Stimulated activated naive CD8-positive, alpha-beta T cell treated with anti-CD3 and anti-CD28 coated beads, Interleukin-15, Interleukin-2, amounts not matched to agents 100 ng/mL and 50 ng/mL, for 24 hours (primary cell): ENCODE measurements around the gene ZNF280B.
"Not testable (repeated sequence)": the region's sequence is repeated elsewhere in the genome, so short reads cannot be mapped to it uniquely, and the experiment has no call there.

ENCODE experiments used
- H3K27ac Mint-ChIP-seq: one replicate; pipeline ENCODE4 v1.8.0; 2021; ENCODE audit warnings: mild to moderate bottlenecking, mixed read lengths
- H3K27me3 Mint-ChIP-seq: one replicate; pipeline ENCODE4 v1.8.0; 2021; ENCODE audit warnings: mixed read lengths
- H3K36me3 Mint-ChIP-seq: one replicate; pipeline ENCODE4 v1.8.0; 2021; ENCODE audit warnings: low read depth, mixed read lengths
- H3K4me1 Mint-ChIP-seq: one replicate; pipeline ENCODE4 v1.8.0; 2021; ENCODE audit warnings: low read depth, mixed read lengths
- H3K4me3 Mint-ChIP-seq: one replicate; pipeline ENCODE4 v1.8.0; 2021; ENCODE audit warnings: mild to moderate bottlenecking, mixed read lengths
- H3K9me3 Mint-ChIP-seq: one replicate; pipeline ENCODE4 v1.8.0; 2021; ENCODE audit warnings: mixed read lengths

The ZNF280B gene

GRCh38 chr22:22491589-22491988, 17.0 kb downstream of the ZNF280B start:
- not testable (repeated sequence) for H3K27me3 Mint-ChIP-seq, H3K4me3 Mint-ChIP-seq, H3K4me1 Mint-ChIP-seq

GRCh38 chr22:22488736-22489135, 19.8 kb downstream of the ZNF280B start:
- H3K9me3 Mint-ChIP-seq = no peaks in the 10 kb centered on the region

More at GRCh38 chr22:22491589-22491988, 17.0 kb downstream of the ZNF280B start:
- H3K9me3 Mint-ChIP-seq, H3K27ac Mint-ChIP-seq: not testable (repeated sequence)
- peaks cover 44% of the 10 kb centered on the region for H3K36me3 Mint-ChIP-seq

GRCh38 chr22:22487869-22488597, 20.5 kb downstream of the ZNF280B start:
- H3K4me1 Mint-ChIP-seq = no peaks in the 10 kb centered on the region
- H3K9me3 Mint-ChIP-seq = no peaks in the 10 kb centered on the region
- H3K27ac Mint-ChIP-seq = no peak overlapping the region
- H3K27me3 Mint-ChIP-seq = no peaks in the 10 kb centered on the region
- H3K4me3 Mint-ChIP-seq = no peak overlapping the region
- peaks cover 34% of the 10 kb centered on the region for H3K36me3 Mint-ChIP-seq

More at GRCh38 chr22:22488736-22489135, 19.8 kb downstream of the ZNF280B start:
- H3K27me3 Mint-ChIP-seq = no peaks in the 10 kb centered on the region
- H3K27ac Mint-ChIP-seq = no peak overlapping the region
- no peak overlapping the region for H3K4me3 Mint-ChIP-seq
- peaks cover 40% of the 10 kb centered on the region for H3K36me3 Mint-ChIP-seq
- no peaks in the 10 kb centered on the region for H3K4me1 Mint-ChIP-seq

GRCh38 chr22:22487059-22487458, 21.5 kb downstream of the ZNF280B start:
- no peak overlapping the region for H3K27ac Mint-ChIP-seq
- H3K4me3 Mint-ChIP-seq = no peak overlapping the region
- H3K27me3 Mint-ChIP-seq = no peaks in the 10 kb centered on the region
- no peaks in the 10 kb centered on the region for H3K9me3 Mint-ChIP-seq
- H3K4me1 Mint-ChIP-seq = no peaks in the 10 kb centered on the region
- peaks cover 34% of the 10 kb centered on the region for H3K36me3 Mint-ChIP-seq

- H3K4me3 Mint-ChIP-seq = no peak overlapping the region
- H3K36me3 Mint-ChIP-seq = peaks cover 34% of the 10 kb centered on the region
- no peaks in the 10 kb centered on the region for H3K27me3 Mint-ChIP-seq
- H3K27ac Mint-ChIP-seq = no peak overlapping the region
- H3K9me3 Mint-ChIP-seq = no peaks in the 10 kb centered on the region
- no peaks in the 10 kb centered on the region for H3K4me1 Mint-ChIP-seq
Measured at GRCh38 chr22:22486132-22486899, 22.2 kb downstream of the ZNF280B start.

- no peaks in the 10 kb centered on the region for H3K27me3 Mint-ChIP-seq
- H3K4me3 Mint-ChIP-seq = no peak overlapping the region
- H3K4me1 Mint-ChIP-seq = no peaks in the 10 kb centered on the region
- no peaks in the 10 kb centered on the region for H3K9me3 Mint-ChIP-seq
- H3K27ac Mint-ChIP-seq = no peak overlapping the region
- peaks cover 29% of the 10 kb centered on the region for H3K36me3 Mint-ChIP-seq
Measured at GRCh38 chr22:22485524-22485923, 23.0 kb downstream of the ZNF280B start.

- Mint-ChIP-seq H3K27ac (no peak overlapping the region), H3K9me3 (no peaks in the 10 kb centered on the region), H3K27me3 (no peaks in the 10 kb centered on the region), H3K4me1 (no peaks in the 10 kb centered on the region), H3K4me3 (no peak overlapping the region), H3K36me3 (peaks cover 24% of the 10 kb centered on the region)
Measured at GRCh38 chr22:22484023-22484422, 24.5 kb downstream of the ZNF280B start.

- peaks cover 6% of the 10 kb centered on the region for H3K36me3 Mint-ChIP-seq
Measured at GRCh38 chr22:22480940-22481339, 27.6 kb downstream of the ZNF280B start.

GRCh38 chr22:22479999-22480532, 28.5 kb downstream of the ZNF280B start:
- H3K9me3 Mint-ChIP-seq = no peaks in the 10 kb centered on the region
- no peaks in the 10 kb centered on the region for H3K27me3 Mint-ChIP-seq
- H3K4me3 Mint-ChIP-seq = no peak overlapping the region
- H3K4me1 Mint-ChIP-seq = no peaks in the 10 kb centered on the region
- H3K27ac Mint-ChIP-seq = no peak overlapping the region
- peaks cover 6% of the 10 kb centered on the region for H3K36me3 Mint-ChIP-seq

More at GRCh38 chr22:22480940-22481339, 27.6 kb downstream of the ZNF280B start:
- no peaks in the 10 kb centered on the region for H3K4me1 Mint-ChIP-seq
- H3K4me3 Mint-ChIP-seq = no peak overlapping the region
- H3K9me3 Mint-ChIP-seq = no peaks in the 10 kb centered on the region
- H3K27me3 Mint-ChIP-seq = no peaks in the 10 kb centered on the region
- no peak overlapping the region for H3K27ac Mint-ChIP-seq

GRCh38 chr22:22479116-22479515, 29.4 kb downstream of the ZNF280B start:
- Mint-ChIP-seq H3K36me3 (no peaks in the 10 kb centered on the region), H3K9me3 (no peaks in the 10 kb centered on the region), H3K4me3 (no peak overlapping the region), H3K27me3 (no peaks in the 10 kb centered on the region), H3K27ac (no peak overlapping the region), H3K4me1 (no peaks in the 10 kb centered on the region)

GRCh38 chr22:22478470-22478869, 30.1 kb downstream of the ZNF280B start:
- Mint-ChIP-seq H3K36me3 (no peaks in the 10 kb centered on the region), H3K4me1 (no peaks in the 10 kb centered on the region), H3K27me3 (no peaks in the 10 kb centered on the region), H3K4me3 (no peak overlapping the region), H3K27ac (no peak overlapping the region), H3K9me3 (no peaks in the 10 kb centered on the region)

GRCh38 chr22:22474733-22475132, 33.8 kb downstream of the ZNF280B start:
- H3K4me1 Mint-ChIP-seq = no peaks in the 10 kb centered on the region
- H3K36me3 Mint-ChIP-seq = peaks cover 3% of the 10 kb centered on the region
- H3K9me3 Mint-ChIP-seq = peaks cover 3% of the 10 kb centered on the region
- no peak overlapping the region for H3K27ac Mint-ChIP-seq
- H3K27me3 Mint-ChIP-seq = peaks cover 3% of the 10 kb centered on the region
- no peak overlapping the region for H3K4me3 Mint-ChIP-seq

- peaks cover 10% of the 10 kb centered on the region for H3K9me3 Mint-ChIP-seq
- H3K27ac Mint-ChIP-seq = not testable (repeated sequence)
Measured at GRCh38 chr22:22471104-22471503, 37.4 kb downstream of the ZNF280B start.

GRCh38 chr22:22469527-22469926, 39.0 kb downstream of the ZNF280B start:
- Mint-ChIP-seq H3K27ac (no peak overlapping the region), H3K4me3 (no peak overlapping the region), H3K4me1 (no peaks in the 10 kb centered on the region), H3K9me3 (peaks cover 10% of the 10 kb centered on the region), H3K36me3 (peaks cover 4% of the 10 kb centered on the region), H3K27me3 (peaks cover 18% of the 10 kb centered on the region)

More at GRCh38 chr22:22471104-22471503, 37.4 kb downstream of the ZNF280B start:
- not testable (repeated sequence) for H3K4me3 Mint-ChIP-seq, H3K36me3 Mint-ChIP-seq, H3K27me3 Mint-ChIP-seq, H3K4me1 Mint-ChIP-seq

GRCh38 chr22:22468794-22469469, 39.6 kb downstream of the ZNF280B start:
- not testable (repeated sequence) for H3K27ac Mint-ChIP-seq, H3K4me3 Mint-ChIP-seq, H3K36me3 Mint-ChIP-seq, H3K4me1 Mint-ChIP-seq
- Mint-ChIP-seq H3K9me3 (peaks cover 10% of the 10 kb centered on the region), H3K27me3 (peaks cover 23% of the 10 kb centered on the region)
